Naive B cell (primary cell): Measurements from ENCODE around the gene KLF13. TPM values are rescaled to one million over a fixed set of nuclear protein-coding genes. Genes with fewer than 3 reads are reported as not detected.
A peak's percentile ranks its signal among the peaks of the same experiment; 100 is the strongest.

Source experiments
- ATAC-seq, 2 donors: fragments of 150-1000 bp; cut with Tn5 transposase; 2 replicates each; pipeline ENCODE4 v1.10.0; 2021; ENCODE audit warnings: low read depth in 2 of 2, mild to moderate bottlenecking in 2 of 2, moderate library complexity in 2 of 2
- DNase-seq: peaks from one replicate; pipeline ENCODE4 v3.0.0; 2022
- H3K27ac Mint-ChIP-seq, 6 donors: one replicate each; pipeline ENCODE4 v1.8.0; 2020 to 2022; ENCODE audit warnings: mild to moderate bottlenecking in 6 of 6, mixed read lengths in 6 of 6, moderate library complexity in 5 of 6, inconsistent platforms in 2 of 6
- H3K27me3 Mint-ChIP-seq, 3 donors: one replicate each; pipeline ENCODE4 v1.8.0; 2021 to 2022; ENCODE audit warnings: mixed read lengths in 3 of 3, mild to moderate bottlenecking in 1 of 3
- H3K36me3 Mint-ChIP-seq, 2 donors: one replicate each; pipeline ENCODE4 v1.8.0; 2020 to 2022; ENCODE audit warnings: mixed read lengths in 2 of 2, inconsistent platforms in 1 of 2, mild to moderate bottlenecking in 1 of 2
- H3K4me1 Mint-ChIP-seq, 3 donors: one replicate each; pipeline ENCODE4 v1.8.0; 2020 to 2022; ENCODE audit warnings: mixed read lengths in 3 of 3, inconsistent platforms in 1 of 3, mild to moderate bottlenecking in 1 of 3, moderate library complexity in 1 of 3
- H3K4me3 Mint-ChIP-seq, 8 donors: one replicate each; pipeline ENCODE4 v1.8.0; 2020 to 2022; ENCODE audit warnings: mild to moderate bottlenecking in 8 of 8, mixed read lengths in 8 of 8, moderate library complexity in 8 of 8, inconsistent platforms in 2 of 8
- H3K9me3 Mint-ChIP-seq, 7 donors: one replicate each; pipeline ENCODE4 v1.8.0; 2020 to 2022; ENCODE audit warnings: mixed read lengths in 7 of 7, mild to moderate bottlenecking in 5 of 7, inconsistent platforms in 2 of 7, moderate library complexity in 1 of 7
- polyA plus RNA-seq, 6 donors: library from polyadenylated mRNA; unstranded; fragments of 300-500 nt; fragmentation: Illumina TruSeq; gene quantifications; one replicate each; pipeline ENCODE4 v1.2.3, GENCODE V29; 2021; ENCODE audit warnings: low read depth in 6 of 6

KLF13 gene
- polyA plus RNA-seq, 6 donors from 2014 or later = 16.6 to 58.8 (median 40.0) TPM

DNA sequence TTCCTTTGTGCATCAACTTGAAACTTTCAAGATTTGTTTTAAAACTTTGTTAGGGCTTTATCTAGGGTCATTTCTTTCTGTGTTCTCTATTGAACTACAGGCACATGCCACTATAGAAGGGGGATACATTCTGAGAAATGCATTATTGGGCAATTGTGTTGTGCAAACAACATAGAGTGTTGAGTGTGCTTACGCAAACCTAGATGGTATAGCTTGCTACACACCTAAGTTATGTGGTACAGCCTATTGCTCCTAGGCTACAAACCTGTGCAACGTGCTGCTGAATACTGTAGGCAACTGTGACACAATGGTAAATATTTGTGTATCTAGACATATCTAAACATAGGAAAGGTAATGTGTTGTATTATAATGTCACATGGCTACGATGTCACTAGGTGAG lies 33.0 kb upstream of the KLF13 start:
- peaks cover 0 to 2% (median 0%) of the 10 kb centered on the region in 7 donors for H3K9me3 Mint-ChIP-seq
- DNase-seq = no peak
- no peak overlapping the region for H3K27ac Mint-ChIP-seq
- no peak overlapping the region for H3K4me3 Mint-ChIP-seq
- H3K36me3 Mint-ChIP-seq = no peaks in the 10 kb centered on the region
- ATAC-seq = no peak
- H3K27me3 Mint-ChIP-seq = peaks cover 0 to 19% (median 4%) of the 10 kb centered on the region in 3 donors
- H3K4me1 Mint-ChIP-seq = peaks cover 0 to 4% (median 4%) of the 10 kb centered on the region in 3 donors

DNA sequence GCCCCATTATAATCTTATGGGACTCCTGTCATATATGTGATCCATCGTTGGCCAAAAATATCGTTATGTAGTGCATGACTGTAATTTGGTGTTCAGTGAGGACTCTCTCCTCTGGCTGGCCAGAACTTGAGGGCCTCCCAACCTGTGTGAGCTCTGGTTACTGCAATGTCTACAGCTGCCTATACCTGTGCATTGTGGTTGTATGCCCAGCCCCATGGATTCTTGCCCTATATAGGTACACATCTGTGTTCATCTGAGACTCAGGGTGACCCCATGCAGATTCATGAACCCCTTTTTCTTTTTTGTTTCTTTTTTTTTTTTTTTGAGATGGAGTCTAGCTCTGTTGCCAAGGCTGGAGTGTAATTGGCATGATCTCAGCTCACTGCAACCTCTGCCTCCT lies 32.6 kb upstream of the KLF13 start:
- Mint-ChIP-seq H3K27me3 (peaks cover 0 to 19% (median 4%) of the 10 kb centered on the region in 3 donors), H3K36me3 (no peaks in the 10 kb centered on the region), H3K9me3 (no peaks in the 10 kb centered on the region), H3K4me1 (peaks cover 0 to 4% (median 4%) of the 10 kb centered on the region in 3 donors), H3K4me3 (no peak overlapping the region), H3K27ac (no peak overlapping the region)
- ATAC-seq (no peak), DNase-seq (no peak)

DNA sequence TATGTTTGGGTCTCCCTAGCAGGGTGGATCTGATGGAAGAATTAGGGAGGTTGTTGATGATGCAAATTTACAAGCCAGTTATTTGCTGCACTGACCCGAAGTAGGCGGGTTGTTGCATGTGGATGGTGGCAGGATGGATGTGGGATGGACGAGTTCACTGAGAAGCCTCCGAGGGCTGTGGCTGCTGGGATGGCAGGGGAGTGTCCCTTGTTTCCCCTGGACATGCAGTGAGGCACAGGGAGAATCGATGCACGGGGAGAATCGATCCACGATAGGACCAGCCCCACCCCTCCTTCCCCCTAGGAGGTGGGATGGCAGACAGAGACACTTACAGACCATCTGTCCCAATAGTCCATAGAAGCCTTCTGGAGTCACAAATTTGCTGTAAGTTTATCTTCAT lies 31.0 kb upstream of the KLF13 start:
- no peak overlapping the region for H3K4me3 Mint-ChIP-seq
- no peaks in the 10 kb centered on the region for H3K9me3 Mint-ChIP-seq
- peaks cover 4 to 5% (median 4%) of the 10 kb centered on the region in 3 donors for H3K4me1 Mint-ChIP-seq
- ATAC-seq = no peak
- H3K27ac Mint-ChIP-seq = no peak overlapping the region
- H3K27me3 Mint-ChIP-seq = peaks cover 0 to 19% (median 4%) of the 10 kb centered on the region in 3 donors
- H3K36me3 Mint-ChIP-seq = no peaks in the 10 kb centered on the region
- DNase-seq = no peak

DNA sequence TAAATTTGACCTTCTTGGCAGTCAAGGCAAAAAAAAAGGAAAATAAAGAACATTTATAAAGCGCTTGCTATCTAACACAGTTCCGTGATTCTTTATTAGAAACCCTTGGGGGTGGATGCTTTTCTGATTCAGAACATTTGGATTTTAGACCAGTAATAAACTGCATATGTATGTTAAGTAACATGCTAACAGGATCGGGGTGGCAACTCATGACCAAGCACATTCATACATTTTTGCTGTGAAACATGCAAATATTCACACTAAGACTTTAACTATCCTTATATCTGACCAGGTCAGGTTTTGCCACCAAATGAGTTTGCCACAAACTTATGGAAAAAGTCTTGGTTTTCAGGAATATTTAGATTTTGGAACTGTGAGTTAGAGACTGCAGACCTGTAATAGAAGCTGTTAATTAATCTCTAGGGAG lies 30.4 kb upstream of the KLF13 start:
- H3K27ac Mint-ChIP-seq = no peak overlapping the region
- H3K36me3 Mint-ChIP-seq = no peaks in the 10 kb centered on the region
- no peaks in the 10 kb centered on the region for H3K9me3 Mint-ChIP-seq
- peaks cover 0 to 19% (median 4%) of the 10 kb centered on the region in 3 donors for H3K27me3 Mint-ChIP-seq
- DNase-seq = no peak
- peaks cover 4 to 9% (median 6%) of the 10 kb centered on the region in 3 donors for H3K4me1 Mint-ChIP-seq
- ATAC-seq = no peak
- H3K4me3 Mint-ChIP-seq = no peak overlapping the region

DNA sequence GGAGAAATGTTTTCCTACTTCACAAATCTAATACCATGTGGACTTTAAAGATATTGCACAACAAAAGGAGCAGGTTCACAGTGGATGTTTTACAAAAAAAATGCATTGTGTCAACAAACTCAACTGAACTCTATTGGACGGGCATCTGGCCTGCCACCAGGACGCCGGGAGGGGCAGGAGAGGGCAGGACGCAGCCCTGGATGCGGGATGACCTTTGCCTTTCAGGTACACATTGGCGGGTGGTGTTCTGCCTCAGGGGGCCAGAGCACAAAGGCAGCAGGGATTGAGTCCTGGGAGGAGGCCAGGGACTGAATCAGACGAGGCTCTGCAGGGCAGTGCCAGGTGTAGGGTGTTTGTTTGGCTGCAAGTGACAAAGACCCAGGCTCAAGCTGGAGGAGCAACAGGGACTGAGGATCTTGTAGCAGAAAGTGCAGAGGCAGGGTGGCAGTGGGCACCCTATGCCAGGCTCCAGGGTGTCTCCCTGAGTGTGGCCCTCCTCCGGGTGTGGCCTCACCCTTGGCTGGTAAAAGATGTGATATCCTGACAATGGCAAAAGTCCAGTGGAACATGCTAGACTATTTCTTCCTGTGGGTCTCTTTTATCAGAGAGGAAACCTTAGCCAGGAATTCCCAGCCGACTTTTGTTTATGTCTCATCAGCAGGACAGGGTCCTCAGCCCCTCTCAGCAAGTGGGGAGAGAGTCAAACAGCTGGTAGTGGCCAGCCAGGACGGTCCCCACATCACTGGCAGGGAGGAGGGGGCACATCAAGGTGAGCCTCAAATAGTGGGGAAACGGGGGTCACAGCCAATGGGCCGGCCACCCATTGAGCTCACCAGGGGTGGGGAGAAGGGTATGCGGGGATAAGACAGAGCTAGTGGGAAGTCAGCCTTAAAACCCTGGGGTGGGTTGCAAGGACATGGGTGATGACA lies 29.7 kb upstream of the KLF13 start:
- H3K36me3 Mint-ChIP-seq = no peaks in the 10 kb centered on the region
- no peaks in the 10 kb centered on the region for H3K9me3 Mint-ChIP-seq
- H3K27ac Mint-ChIP-seq = peak overlapping the region in 1 of 6 donors; percentile 82
- ATAC-seq (no peak), DNase-seq (no peak)
- H3K27me3 Mint-ChIP-seq = peaks cover 0 to 12% (median 4%) of the 10 kb centered on the region in 3 donors
- peaks cover 6 to 15% (median 13%) of the 10 kb centered on the region in 3 donors for H3K4me1 Mint-ChIP-seq
- H3K4me3 Mint-ChIP-seq = peak overlapping the region in 1 of 8 donors; percentile 57

DNA sequence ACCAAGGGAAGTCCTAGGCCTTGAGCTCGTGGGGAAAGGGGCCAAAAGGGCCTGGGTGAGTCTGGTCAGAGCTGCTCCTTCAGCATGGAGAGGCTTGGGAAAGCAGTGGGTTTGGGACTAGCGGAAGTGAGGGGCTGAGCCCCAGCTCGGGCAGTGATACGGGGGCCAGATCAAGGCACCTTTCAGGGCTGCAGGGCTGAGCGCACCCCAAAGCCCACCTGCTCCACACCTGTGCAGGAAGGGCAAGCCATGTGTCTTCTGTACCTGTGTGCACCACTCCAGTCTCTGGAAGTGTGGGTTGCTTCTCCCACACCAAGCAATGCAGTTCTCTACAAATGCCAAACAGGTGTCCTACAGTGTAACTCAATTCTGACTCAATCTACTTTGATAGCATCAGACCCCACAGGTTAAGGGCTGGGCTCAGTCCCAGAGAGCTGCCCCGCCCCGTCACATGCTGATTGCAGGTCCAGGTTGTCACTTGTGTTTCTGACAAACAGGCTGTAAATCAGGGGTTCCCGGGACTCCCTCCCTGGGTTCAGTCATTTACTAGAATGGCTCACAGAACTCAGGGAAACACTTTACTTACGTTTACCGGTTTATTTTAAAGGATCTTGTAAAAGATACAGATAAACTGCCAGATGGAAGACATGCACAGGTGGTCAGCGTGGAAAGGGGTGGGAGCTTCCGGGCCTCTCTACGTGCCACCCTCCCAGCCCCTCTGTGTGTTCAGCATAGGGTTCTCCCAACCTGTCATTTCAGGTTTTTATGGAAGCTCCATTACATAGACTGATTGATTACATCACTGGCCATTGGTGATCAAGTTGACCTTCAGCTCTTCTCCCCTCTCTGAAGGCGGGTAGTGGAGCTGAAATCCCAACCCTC lies 28.8 kb upstream of the KLF13 start:
- H3K4me1 Mint-ChIP-seq = peaks cover 15 to 24% (median 22%) of the 10 kb centered on the region in 3 donors
- peaks cover 0 to 12% (median 4%) of the 10 kb centered on the region in 3 donors for H3K27me3 Mint-ChIP-seq
- no peaks in the 10 kb centered on the region for H3K36me3 Mint-ChIP-seq
- DNase-seq = no peak
- H3K4me3 Mint-ChIP-seq = peak overlapping the region in 1 of 8 donors; percentile 69
- ATAC-seq = no peak
- H3K27ac Mint-ChIP-seq = no peak overlapping the region
- H3K9me3 Mint-ChIP-seq = no peaks in the 10 kb centered on the region

DNA sequence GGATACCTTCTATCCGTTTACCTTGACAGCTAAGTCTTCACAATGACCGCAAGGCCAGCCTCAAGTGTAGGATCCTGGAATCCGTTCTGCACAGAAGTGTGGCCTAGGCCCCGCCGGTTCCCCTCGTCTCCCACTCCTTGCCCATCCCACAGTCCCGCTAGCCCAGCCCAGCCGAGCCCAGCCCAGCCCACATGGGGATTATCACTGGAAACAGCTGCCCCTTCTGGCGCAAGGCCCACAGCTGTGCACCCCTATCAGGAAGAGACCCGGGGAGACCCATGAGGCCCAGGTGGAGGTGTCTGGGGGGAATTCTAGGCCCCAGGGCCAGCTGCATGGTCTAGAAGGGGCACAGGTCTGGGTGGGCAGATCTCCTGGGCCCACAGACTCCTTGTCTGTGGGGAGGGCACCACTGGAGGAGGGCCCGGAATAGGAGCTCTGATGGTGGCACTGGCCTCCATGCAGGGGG lies 27.9 kb upstream of the KLF13 start:
- Mint-ChIP-seq H3K4me1 (peaks cover 18 to 33% (median 31%) of the 10 kb centered on the region in 3 donors), H3K27me3 (peaks cover 0 to 7% (median 4%) of the 10 kb centered on the region in 3 donors), H3K27ac (peak overlapping the region in 1 of 6 donors; percentile 29)

DNA sequence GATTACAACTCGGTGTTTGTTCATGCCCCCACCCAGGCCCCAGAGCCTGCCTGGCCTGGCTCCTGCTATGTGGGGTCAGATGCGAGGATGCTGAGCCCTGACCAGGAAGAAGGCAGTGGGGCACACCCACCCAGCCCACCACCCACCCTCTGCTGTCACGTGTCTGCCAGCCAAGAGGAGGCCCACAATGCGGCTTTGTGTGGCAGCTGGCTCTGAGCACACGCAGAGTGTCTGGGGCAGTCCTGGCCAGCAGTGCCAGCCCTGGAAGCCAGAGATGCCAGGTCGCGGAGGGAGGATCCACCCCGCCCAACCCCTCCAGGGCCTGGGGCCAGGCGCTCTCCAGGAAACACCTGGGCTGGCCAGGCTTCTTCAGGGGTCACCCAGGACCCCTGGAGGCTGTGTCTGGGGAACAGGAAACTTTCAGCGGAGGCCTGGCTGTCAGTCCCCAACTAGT lies 26.4 kb upstream of the KLF13 start:
- Mint-ChIP-seq H3K27me3 (peaks cover 0 to 4% (median 0%) of the 10 kb centered on the region in 3 donors), H3K27ac (no peak overlapping the region), H3K36me3 (no peaks in the 10 kb centered on the region), H3K4me3 (no peak overlapping the region), H3K4me1 (peaks cover 18 to 44% (median 31%) of the 10 kb centered on the region in 3 donors), H3K9me3 (no peaks in the 10 kb centered on the region)
- DNase-seq = no peak
- no peak for ATAC-seq

More for the DNA sequence above, 27.9 kb upstream of the KLF13 start:
- Mint-ChIP-seq H3K9me3 (no peaks in the 10 kb centered on the region), H3K36me3 (no peaks in the 10 kb centered on the region), H3K4me3 (no peak overlapping the region)
- DNase-seq (no peak), ATAC-seq (no peak)

DNA sequence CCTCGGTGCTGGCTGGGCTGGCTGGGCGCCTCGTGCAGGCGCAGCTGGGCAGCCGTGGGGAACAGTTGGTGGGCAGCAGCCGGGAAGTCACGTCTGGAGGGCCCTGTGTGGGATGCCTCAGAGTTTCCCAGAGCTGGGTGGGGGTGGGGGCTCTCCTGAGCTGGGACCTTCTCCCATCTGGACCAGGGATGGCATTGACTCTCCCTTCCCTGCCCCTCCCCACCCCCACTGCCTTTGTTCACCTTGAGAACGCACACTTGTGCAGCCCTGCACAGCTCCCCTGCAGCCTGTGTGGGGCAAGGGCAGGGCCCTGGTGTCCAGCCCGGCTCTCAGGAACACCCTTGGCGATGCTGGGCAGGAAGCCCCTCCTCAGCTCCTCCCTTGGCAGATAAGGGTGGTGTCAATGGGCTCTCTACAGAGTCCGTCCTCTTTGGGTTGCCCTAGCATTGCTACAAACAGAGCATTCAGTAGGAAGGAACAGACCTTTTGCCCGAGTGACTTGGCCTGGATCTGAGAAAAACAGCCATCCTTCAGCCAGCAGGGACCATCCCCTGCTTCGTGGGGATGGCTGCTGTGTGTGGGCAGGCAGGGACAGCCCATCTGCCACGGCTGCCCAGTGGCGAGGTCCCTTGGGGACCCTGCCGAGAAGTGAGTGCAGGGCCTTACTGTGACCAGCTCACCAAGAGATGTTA lies 25.5 kb upstream of the KLF13 start:
- H3K4me3 Mint-ChIP-seq = peak overlapping the region in 1 of 8 donors; percentile 68
- peaks cover 0 to 4% (median 0%) of the 10 kb centered on the region in 3 donors for H3K27me3 Mint-ChIP-seq
- peaks cover 19 to 44% (median 31%) of the 10 kb centered on the region in 3 donors for H3K4me1 Mint-ChIP-seq
- H3K9me3 Mint-ChIP-seq = no peaks in the 10 kb centered on the region
- DNase-seq (no peak), ATAC-seq (no peak)
- peak overlapping the region in 2 of 6 donors; percentile 64 to 66 for H3K27ac Mint-ChIP-seq
- no peaks in the 10 kb centered on the region for H3K36me3 Mint-ChIP-seq

DNA sequence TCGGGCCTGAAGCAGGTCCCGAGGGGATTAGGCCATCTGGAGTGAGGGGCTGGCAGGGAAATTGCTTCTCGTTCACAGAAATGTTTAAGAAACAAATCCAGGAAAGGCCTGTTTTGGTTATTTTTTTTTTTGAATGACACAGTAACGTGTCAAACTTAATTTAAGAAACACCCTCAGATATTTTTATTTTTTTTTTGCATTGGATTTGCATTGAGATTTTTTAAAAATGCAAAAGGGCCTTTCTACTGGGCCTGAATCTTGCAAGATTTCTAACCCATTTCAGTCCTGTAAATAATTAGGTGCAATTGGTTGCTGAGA lies 25.0 kb upstream of the KLF13 start:
- Mint-ChIP-seq H3K27ac (peak overlapping the region in 1 of 6 donors; percentile 66), H3K4me1 (peaks cover 19 to 44% (median 31%) of the 10 kb centered on the region in 3 donors), H3K4me3 (no peak overlapping the region), H3K9me3 (no peaks in the 10 kb centered on the region), H3K36me3 (no peaks in the 10 kb centered on the region), H3K27me3 (no peaks in the 10 kb centered on the region)
- ATAC-seq (no peak), DNase-seq (no peak)

DNA sequence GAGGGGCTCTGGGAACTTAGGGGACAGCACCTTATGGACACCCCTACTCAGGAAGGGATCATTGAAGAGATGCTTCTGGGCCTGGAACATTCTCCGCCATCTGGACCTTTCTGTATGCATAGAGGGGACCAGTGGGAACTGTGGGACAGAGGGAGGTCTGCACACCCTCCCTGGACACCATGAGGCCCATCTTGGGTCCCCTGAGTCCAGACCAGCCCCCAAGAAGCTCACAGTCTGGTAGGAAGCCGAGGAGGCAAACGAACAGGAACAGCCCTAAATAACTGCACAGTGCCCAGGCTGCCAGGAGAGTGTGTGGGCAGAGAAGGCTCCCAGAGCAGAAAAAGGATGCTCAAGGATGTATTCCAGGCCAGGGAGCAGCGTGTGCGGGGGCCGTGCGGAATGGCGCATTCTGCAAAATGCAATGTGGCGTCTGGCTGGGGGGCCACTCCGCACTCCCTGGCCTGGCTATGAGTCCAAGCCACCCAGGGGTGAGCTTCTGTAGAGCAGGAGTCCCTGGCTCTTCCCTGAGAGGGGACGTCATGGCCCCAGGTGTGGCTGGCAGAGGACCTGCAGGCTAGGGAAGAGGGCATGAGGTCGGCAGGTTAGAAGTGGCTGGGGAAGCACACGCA lies 24.5 kb upstream of the KLF13 start:
- ATAC-seq (no peak), DNase-seq (no peak)
- peaks cover 20 to 46% (median 31%) of the 10 kb centered on the region in 3 donors for H3K4me1 Mint-ChIP-seq
- peak overlapping the region in 3 of 6 donors; percentile 66 to 78 (median 69) for H3K27ac Mint-ChIP-seq
- no peak overlapping the region for H3K4me3 Mint-ChIP-seq
- H3K9me3 Mint-ChIP-seq = no peaks in the 10 kb centered on the region
- H3K36me3 Mint-ChIP-seq = no peaks in the 10 kb centered on the region
- no peaks in the 10 kb centered on the region for H3K27me3 Mint-ChIP-seq
